OCI-LY3 (cell line): Measurements from ENCODE around the gene ZDHHC22.

Source experiments
- H2AFZ ChIP-seq: fragments of 200-600, 300-600 bp; shearing (Covaris generic); 2 replicates; pipeline ENCODE4 v1.6.0; 2014; ENCODE audit warnings: antibody characterized with exemption, low read depth, low read length
- H3K27ac ChIP-seq: fragments of 200-600, 300-600 bp; sonication (generic); 2 replicates; pipeline ENCODE4 v1.5.1; 2014; ENCODE audit warnings: mild to moderate bottlenecking, low read length, moderate library complexity, mixed read lengths
- H3K27me3 ChIP-seq: fragments of 200-600, 300-600 bp; sonication (generic); 2 replicates; pipeline ENCODE4 v1.6.1; 2014; ENCODE audit warnings: low read depth, low read length, mixed read lengths
- H3K36me3 ChIP-seq: fragments of 200-600, 300-600 bp; sonication (generic); replicated peaks from 2 replicates; pipeline ENCODE3; 2014; ENCODE audit warnings: low read depth, low read length, mixed read lengths
- H3K4me1 ChIP-seq: fragments of 300-600, 200-600 bp; sonication (generic); 2 replicates; pipeline ENCODE4 v1.6.1; 2014; ENCODE audit warnings: low read length, mixed read lengths
- H3K4me2 ChIP-seq: fragments of 200-600, 300-600 bp; sonication (generic); 2 replicates; pipeline ENCODE4 v1.6.1; 2014; ENCODE audit warnings: low read length, mixed read lengths
- H3K4me3 ChIP-seq: fragments of 300-600, 200-600 bp; sonication (generic); 2 replicates; pipeline ENCODE4 v1.5.1; 2014; ENCODE audit warnings: antibody characterized with exemption, mild to moderate bottlenecking, low read length, moderate library complexity
- H3K79me2 ChIP-seq: fragments of 300-600, 200-600 bp; shearing (Covaris generic); 2 replicates; pipeline ENCODE4 v1.6.1; 2014; ENCODE audit warnings: mild to moderate bottlenecking, low read length, mixed read lengths
- H3K9ac ChIP-seq: fragments of 300-600, 200-600 bp; shearing (Covaris generic); 2 replicates; pipeline ENCODE4 v1.6.0; 2014; ENCODE audit warnings: mild to moderate bottlenecking, low read length, moderate library complexity
- H3K9me3 ChIP-seq: fragments of 200-600, 300-600 bp; shearing (Covaris generic); 2 replicates; pipeline ENCODE4 v1.6.1; 2014; ENCODE audit warnings: low read length, mixed read lengths; ENCODE audit not compliant: insufficient read depth
- H4K20me1 ChIP-seq: fragments of 200-600, 300-600 bp; sonication (generic); 2 replicates; pipeline ENCODE4 v1.6.1; 2016; ENCODE audit warnings: low read length, mixed read lengths; ENCODE audit not compliant: insufficient read depth
- EZH2phosphoT487 ChIP-seq: fragments of 200-600 bp; shearing (Covaris generic); IDR thresholded peaks from 2 replicates; pipeline ENCODE4 v1.6.1; 2018; ENCODE audit warnings: antibody characterized with exemption, mixed run types, low read depth
- TF ChIP-seq, protein P1 (sequence below): fragments of 200-600, 300-600 bp; sonication (generic); IDR thresholded peaks from 2 replicates; pipeline ENCODE4 v1.5.1; 2014; ENCODE audit warnings: antibody characterized with exemption, low read length, low read depth

ZDHHC22 gene

DNA sequence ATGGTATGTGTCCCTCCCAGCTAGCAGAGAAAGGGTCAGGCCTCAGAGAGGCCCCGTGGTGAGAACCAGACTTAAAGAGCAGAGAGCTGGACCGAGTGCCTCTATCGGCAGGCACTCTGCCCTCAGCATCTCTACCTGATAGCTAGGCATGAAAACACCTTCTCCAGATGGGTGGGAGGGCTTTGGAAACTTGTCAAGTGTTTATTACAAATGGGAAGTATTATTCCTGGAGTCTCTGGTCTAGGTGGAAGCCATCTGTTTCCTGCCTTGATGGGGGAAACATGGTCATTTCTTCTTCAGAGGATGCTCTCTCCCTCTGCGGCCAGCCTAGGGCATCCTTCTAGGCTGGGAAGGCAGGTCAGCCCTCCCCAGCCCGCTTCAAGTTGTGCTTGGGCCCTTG is 42.3 kb upstream of the ZDHHC22 start:
- H3K79me2 ChIP-seq, result no peaks in the 10 kb centered on the region
- no peak overlapping the region for H3K4me2 ChIP-seq
- H3K9me3 ChIP-seq, result no peaks in the 10 kb centered on the region
- no peaks in the 10 kb centered on the region for H3K27me3 ChIP-seq
- H3K36me3 ChIP-seq, result no peaks in the 10 kb centered on the region
- H3K9ac ChIP-seq, result no peak overlapping the region
- H3K4me1 ChIP-seq, result peaks cover 18% of the 10 kb centered on the region
- H3K27ac ChIP-seq, result no peak overlapping the region
- no peak overlapping the region for H3K4me3 ChIP-seq
- no peaks in the 10 kb centered on the region for H4K20me1 ChIP-seq
- H2AFZ ChIP-seq, result no peak overlapping the region
- TF ChIP-seq, protein P1, sequence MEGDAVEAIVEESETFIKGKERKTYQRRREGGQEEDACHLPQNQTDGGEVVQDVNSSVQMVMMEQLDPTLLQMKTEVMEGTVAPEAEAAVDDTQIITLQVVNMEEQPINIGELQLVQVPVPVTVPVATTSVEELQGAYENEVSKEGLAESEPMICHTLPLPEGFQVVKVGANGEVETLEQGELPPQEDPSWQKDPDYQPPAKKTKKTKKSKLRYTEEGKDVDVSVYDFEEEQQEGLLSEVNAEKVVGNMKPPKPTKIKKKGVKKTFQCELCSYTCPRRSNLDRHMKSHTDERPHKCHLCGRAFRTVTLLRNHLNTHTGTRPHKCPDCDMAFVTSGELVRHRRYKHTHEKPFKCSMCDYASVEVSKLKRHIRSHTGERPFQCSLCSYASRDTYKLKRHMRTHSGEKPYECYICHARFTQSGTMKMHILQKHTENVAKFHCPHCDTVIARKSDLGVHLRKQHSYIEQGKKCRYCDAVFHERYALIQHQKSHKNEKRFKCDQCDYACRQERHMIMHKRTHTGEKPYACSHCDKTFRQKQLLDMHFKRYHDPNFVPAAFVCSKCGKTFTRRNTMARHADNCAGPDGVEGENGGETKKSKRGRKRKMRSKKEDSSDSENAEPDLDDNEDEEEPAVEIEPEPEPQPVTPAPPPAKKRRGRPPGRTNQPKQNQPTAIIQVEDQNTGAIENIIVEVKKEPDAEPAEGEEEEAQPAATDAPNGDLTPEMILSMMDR, result no peak
- no peak for TF ChIP-seq EZH2phosphoT487

DNA sequence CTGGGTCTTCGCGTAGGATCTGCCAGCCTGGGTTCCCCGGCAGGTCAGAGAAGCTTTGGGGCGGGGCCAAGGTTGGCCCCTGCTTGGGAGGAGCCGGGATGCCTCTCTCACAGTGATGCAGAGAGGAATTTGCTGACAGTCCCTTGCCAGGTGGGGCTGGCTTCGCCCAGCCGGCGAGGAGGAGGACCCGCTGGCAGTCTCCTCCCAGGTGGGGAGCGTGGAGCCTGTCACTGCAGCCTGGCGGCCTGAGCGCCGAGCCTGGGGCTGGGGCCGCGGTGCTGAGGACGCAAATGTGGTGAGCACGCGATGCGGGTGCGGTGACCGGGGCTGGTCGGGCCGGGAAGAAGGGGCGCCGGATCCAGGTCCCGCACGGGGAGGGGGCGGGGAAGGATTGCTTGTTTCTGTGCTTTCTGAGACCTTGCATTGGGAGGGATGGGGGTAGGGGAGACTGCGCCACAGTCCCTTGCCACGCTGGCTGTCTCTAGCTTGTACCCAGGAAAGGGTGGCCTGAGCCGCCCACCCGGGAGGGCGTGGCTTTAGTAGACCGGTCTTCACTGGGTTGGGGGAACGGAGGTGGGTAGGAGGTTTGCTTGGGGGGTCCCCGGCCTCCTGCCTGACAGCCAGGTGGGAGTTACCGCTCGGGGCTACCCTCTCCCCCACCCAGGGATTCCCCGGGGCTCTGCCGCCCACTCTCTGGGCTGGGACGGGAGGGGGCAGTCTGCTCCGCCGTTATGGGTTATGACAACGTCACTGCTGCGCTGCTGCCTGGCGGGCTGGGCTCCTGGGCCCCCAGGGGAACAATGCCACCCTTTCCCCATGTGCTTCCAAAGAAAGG is 40.2 kb upstream of the ZDHHC22 start, which contains the start of gene TMEM63C:
Gene TMEM63C, plus strand, starts transcription at position 196 of the 835 bp plus-strand sequence. CDS start 37,016 bp downstream, outside the sequence.
- no peaks in the 10 kb centered on the region for H3K27me3 ChIP-seq
- H3K9me3 ChIP-seq, result no peaks in the 10 kb centered on the region
- TF ChIP-seq, protein P1, result peak; percentile 20
- no peak for TF ChIP-seq EZH2phosphoT487
- no peaks in the 10 kb centered on the region for H3K36me3 ChIP-seq
- H3K4me3 ChIP-seq, result peak within 1 kb of the TSS; percentile 96
- peak within 1 kb of the TSS; percentile 76 for H3K9ac ChIP-seq
- peak within 1 kb of the TSS; percentile 73 for H2AFZ ChIP-seq
- H3K4me1 ChIP-seq, result peaks cover 30% of the 10 kb centered on the region
- peak within 1 kb of the TSS; percentile 35 for H3K27ac ChIP-seq
- H3K4me2 ChIP-seq, result peak within 1 kb of the TSS; percentile 94
- no peaks in the 10 kb centered on the region for H4K20me1 ChIP-seq
- no peaks in the 10 kb centered on the region for H3K79me2 ChIP-seq

DNA sequence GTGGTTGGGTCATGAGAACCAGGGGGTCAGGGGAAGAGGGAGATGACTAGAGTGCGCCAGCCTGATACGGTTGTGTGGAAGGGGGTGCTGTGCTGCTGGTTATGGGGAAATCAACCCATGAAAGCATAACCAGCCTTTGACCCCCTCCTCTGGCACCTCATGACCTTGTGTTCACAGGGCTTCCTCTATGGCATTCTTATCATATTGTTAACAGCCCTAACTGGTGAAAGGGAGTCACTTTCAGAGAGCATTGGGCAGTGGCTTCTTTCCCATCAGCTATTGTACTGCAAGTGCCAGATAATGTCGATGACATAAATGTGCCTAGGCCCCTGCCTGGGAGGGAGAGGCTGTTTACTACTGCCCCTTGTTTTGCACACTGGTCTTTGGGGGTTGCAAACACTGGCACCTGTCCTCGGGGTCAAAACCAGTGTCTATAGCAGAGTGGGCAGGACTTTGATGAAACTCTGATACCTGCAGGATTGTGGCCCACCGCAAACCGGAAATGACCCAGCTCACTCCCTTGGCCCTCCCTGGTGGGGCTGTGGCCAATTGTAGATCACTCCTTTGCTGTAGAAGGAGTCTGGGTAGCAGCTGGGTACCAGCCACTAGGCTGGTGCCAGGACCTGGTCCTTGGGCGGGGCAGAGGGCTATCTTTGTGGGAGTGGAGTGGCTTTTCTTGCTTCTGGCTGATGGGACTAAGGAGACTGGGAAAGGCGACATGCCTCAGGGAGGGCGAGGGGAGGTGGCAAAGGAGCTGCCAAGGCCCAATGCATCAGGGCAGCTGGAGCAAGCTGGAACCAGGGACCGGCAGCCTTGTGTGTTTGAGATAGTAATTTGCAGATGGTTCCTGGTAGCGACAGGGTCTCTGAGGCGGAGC is 39.4 kb upstream of the ZDHHC22 start:
- peak overlapping the region; percentile 2; the same call in 1 of the 2 replicates for H3K9ac ChIP-seq
- peak overlapping the region; percentile 96 for H3K4me3 ChIP-seq

More for the DNA sequence above, 39.4 kb upstream of the ZDHHC22 start:
- Histone ChIP-seq H3K27me3 (no peaks in the 10 kb centered on the region), H3K36me3 (no peaks in the 10 kb centered on the region), H3K79me2 (no peaks in the 10 kb centered on the region), H3K9me3 (no peaks in the 10 kb centered on the region), H4K20me1 (no peaks in the 10 kb centered on the region), H3K4me1 (peaks cover 39% of the 10 kb centered on the region), H2AFZ (peak overlapping the region; percentile 73), H3K27ac (no peak overlapping the region), H3K4me2 (peak overlapping the region; percentile 94)
- TF ChIP-seq, protein P1, result no peak
- no peak for TF ChIP-seq EZH2phosphoT487
